Camera-type eye (tissue), 1 donor: ENCODE data around the gene PRKAR2A. TPM values are rescaled to one million over a fixed set of nuclear protein-coding genes. Genes with fewer than 3 reads are reported as not detected.

ENCODE experiments used
- total RNA-seq: library from RNA; depleted of rRNA; stranded (reverse); fragments of >200 nt; gene quantifications from one replicate; pipeline ENCODE4 v1.2.3, GENCODE V29; 2014

PRKAR2A gene
- 45.2 TPM for total RNA-seq

DNA sequence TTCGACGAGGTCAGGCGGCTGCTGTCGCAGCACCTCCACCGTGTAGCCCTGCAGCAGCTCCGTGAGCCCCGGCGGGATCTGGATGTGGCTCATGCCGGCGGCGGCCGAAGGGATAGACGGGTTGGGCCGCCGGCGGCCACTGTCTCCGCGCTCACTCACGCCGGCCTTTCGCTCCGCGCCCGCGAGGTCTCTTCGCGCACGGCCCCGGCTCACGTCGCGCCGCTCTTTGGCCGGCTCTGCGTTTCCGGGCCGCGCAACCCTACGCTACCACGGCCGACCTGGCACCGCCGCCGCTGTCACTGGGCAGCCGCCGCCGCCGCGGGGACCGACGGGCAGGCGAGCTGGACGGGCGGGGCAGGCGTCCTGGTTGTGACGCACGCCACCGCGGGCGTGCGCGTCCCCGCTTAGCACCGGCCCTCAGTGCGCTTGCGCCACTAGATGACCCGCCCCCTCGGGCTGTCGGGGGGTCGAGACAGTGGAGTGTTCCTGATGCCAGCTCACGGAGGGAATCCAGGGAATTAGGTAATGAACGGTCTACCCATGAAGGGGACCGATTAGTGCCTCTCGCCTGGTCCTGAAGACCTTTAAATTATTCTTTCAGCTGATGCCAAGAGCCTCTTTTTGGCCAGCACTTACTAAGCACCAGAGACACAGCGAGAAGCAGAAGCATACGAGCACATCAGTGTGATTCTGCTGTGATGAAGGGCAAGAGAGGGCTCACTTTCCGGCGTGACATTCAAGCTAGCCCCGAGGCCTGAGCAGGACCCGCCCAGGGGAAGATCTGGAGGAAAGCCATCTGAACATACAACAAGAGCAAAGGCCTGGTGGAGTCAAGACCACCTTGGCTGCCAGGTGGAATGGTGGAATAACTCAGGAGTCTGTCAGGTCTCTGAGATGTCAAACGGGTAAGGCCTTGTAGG is at the start of gene PRKAR2A:
PRKAR2A (minus strand) TSS at position 371 of the 920 bp plus-strand sequence; CDS start at position 93, 278 bp downstream.

DNA sequence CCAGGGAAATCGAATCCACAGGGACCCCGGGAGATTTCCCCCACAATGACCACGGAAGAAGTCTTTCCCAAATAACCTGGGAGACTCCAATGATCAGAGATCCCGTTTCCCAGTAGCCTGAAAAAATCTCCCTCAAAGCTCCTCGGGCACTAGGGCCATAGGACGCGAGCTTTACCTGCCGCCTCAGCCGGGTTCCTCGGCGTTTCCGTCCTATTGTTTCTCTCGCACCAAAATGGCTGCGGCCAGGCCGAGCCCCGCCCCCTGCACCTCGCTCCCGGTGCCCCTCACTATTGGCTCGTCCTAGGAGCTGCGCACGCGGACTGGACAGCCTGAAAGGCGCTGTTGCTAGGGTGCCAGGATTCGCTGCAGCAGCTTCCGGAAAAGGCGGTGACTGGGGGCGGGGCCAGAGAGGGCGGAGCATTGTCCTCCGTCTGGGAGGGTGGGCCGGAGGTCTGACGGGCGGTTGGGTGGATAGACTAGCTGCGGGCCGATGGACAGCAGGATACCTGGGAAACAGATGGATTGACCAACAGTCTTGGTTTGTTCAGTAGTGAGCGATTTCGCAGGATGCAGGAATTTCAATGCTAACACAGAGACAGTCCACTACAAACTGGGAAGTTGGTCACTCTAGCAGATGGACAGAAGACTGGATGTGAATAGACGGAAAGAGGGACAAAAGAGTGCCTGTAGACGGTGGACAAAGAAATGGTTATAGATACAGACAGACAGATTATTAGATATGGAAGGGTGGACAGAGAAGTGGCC is 130.5 kb downstream of the PRKAR2A start, which contains the start of gene IP6K2:
IP6K2 (minus strand) TSS at position 240 of the 765 bp plus-strand sequence. CDS start 21,930 bp downstream, outside the sequence.

Other genes with a start within 250 kb of the PRKAR2A start
- 184 TPM for gene UQCRC1, start 238.2 kb downstream of the PRKAR2A start, total RNA-seq
- gene TMEM89, start 226.1 kb downstream of the PRKAR2A start, total RNA-seq = not detected
- 13.1 TPM for gene SLC26A6, start 212.4 kb downstream of the PRKAR2A start, total RNA-seq
- 26.3 TPM for gene CELSR3, start 185.0 kb downstream of the PRKAR2A start, total RNA-seq
- gene NCKIPSD, start 162.0 kb downstream of the PRKAR2A start, total RNA-seq = 17.0 TPM
- 111 TPM for gene IP6K2, start 130.7 kb downstream of the PRKAR2A start, total RNA-seq
- gene SLC25A20, start 51.0 kb upstream of the PRKAR2A start, total RNA-seq = 9.9 TPM
- gene ARIH2, start 71.0 kb upstream of the PRKAR2A start, total RNA-seq = 109 TPM
- gene P4HTM, start 142.4 kb upstream of the PRKAR2A start, total RNA-seq = 61.0 TPM
- 154 TPM for gene WDR6, start 159.5 kb upstream of the PRKAR2A start, total RNA-seq
- 42.4 TPM for gene DALRD3, start 170.7 kb upstream of the PRKAR2A start, total RNA-seq
- 51.6 TPM for gene NDUFAF3, start 174.2 kb upstream of the PRKAR2A start, total RNA-seq
- 126 TPM for gene IMPDH2, start 181.5 kb upstream of the PRKAR2A start, total RNA-seq
- 102 TPM for gene QRICH1, start 246.2 kb upstream of the PRKAR2A start, total RNA-seq